ENCODE results near the gene ACVRL1. TPM values are rescaled to one million over a fixed set of nuclear protein-coding genes. Genes with fewer than 3 reads are reported as not detected.

Gene ACVRL1
- total and polyA plus RNA-seq, 9 of the 15 experiments (the other 6 are each of a cell fraction or from before 2014, with no cell fraction given) = 0.07 to 1.4 (median 0.30) TPM

DNA sequence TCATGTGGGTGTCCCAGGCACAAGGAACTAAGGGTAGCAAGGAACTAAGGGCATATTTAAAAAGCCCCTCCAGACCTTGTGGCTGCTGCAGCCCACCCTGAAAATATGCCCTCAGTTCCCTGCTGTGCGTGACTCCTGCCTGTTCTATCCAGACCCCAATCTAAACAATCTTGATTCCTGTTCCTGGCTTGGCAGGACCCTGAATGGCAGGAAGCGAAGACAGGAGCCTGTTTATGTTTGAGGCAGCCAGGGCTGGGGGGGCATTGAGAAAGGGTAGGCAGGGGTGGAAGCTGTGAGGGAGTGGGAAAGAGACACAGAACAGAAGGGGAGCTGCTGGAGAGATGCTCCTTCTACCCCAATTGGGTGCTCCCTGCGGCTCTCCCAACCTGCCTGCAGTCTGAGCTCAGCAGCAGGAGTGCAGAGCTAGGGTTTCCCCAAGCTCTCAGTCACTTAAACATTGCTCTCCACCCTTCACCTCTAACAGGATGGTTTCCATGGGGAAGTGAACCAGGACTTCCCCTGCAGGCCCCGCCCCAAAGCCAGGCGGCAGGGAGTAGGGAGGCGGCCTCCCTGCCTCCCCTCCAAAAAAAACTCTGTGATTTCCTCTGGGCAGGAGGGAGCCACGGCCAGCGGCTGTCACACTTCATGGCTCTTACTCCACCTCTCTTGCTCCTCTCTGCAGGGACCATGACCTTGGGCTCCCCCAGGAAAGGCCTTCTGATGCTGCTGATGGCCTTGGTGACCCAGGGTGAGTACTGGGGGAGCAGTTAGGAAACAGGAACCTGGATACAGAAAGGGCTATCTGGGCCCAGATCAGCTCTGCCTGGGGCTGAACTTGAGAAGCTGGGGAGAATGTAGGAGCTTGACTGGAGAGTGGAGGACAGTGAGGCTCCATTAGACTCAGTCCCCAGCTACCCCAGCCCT lies 4.7 kb downstream of the ACVRL1 start (continued):
- peak; percentile 43 for TF ChIP-seq CXXC5 (CRISPR knock-in tag; IDR thresholded peaks at IDR 0.05)
- TF ChIP-seq, protein P1, sequence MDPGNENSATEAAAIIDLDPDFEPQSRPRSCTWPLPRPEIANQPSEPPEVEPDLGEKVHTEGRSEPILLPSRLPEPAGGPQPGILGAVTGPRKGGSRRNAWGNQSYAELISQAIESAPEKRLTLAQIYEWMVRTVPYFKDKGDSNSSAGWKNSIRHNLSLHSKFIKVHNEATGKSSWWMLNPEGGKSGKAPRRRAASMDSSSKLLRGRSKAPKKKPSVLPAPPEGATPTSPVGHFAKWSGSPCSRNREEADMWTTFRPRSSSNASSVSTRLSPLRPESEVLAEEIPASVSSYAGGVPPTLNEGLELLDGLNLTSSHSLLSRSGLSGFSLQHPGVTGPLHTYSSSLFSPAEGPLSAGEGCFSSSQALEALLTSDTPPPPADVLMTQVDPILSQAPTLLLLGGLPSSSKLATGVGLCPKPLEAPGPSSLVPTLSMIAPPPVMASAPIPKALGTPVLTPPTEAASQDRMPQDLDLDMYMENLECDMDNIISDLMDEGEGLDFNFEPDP (CRISPR knock-in tag; IDR thresholded peaks at IDR 0.05) = no peak
- TF ChIP-seq RB1 (IDR thresholded peaks at IDR 0.05; ENCODE audit: low read depth) = peak; percentile 21; the same call in 1 of the 2 replicates
- TF ChIP-seq SAP30 (IDR thresholded peaks at IDR 0.05; ENCODE audit: borderline replicate concordance, insufficient read depth, low read depth, low read length, poor library complexity, severe bottlenecking) = no peak
- no peak for TF ChIP-seq ZNF384 (IDR thresholded peaks at IDR 0.05; ENCODE audit: low read depth, low read length)
- TF ChIP-seq ESRRA (IDR thresholded peaks at IDR 0.05; ENCODE audit: borderline replicate concordance, low read depth) = peak; percentile 94
- TF ChIP-seq HDGF (IDR thresholded peaks at IDR 0.05) = no peak
- no peak for TF ChIP-seq MAFF (IDR thresholded peaks at IDR 0.05; ENCODE audit: low read length)
- no peak for TF ChIP-seq MED1 (CRISPR knock-in tag; IDR thresholded peaks at IDR 0.05; ENCODE audit: borderline replicate concordance)
- TF ChIP-seq CHCHD3 (CRISPR knock-in tag; IDR thresholded peaks at IDR 0.05) = no peak
- no peak for TF ChIP-seq ILK (tag; IDR thresholded peaks at IDR 0.05; ENCODE audit: borderline replicate concordance, low read depth)
- TF ChIP-seq GABPA (tag; conservative IDR thresholded peaks at IDR 0.05; ENCODE audit: low read depth) = peak; percentile 46
- TF ChIP-seq, protein P2, sequence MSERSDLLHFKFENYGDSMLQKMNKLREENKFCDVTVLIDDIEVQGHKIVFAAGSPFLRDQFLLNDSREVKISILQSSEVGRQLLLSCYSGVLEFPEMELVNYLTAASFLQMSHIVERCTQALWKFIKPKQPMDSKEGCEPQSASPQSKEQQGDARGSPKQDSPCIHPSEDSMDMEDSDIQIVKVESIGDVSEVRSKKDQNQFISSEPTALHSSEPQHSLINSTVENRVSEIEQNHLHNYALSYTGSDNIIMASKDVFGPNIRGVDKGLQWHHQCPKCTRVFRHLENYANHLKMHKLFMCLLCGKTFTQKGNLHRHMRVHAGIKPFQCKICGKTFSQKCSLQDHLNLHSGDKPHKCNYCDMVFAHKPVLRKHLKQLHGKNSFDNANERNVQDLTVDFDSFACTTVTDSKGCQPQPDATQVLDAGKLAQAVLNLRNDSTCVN (CRISPR knock-in tag; IDR thresholded peaks at IDR 0.05) = no peak
- no peak for TF ChIP-seq ZSCAN32 (CRISPR knock-in tag; IDR thresholded peaks at IDR 0.05)
- TF ChIP-seq PHF8 (IDR thresholded peaks at IDR 0.05; ENCODE audit: borderline replicate concordance, low read length) = peak; percentile 29; the same call in 1 of the 2 replicates
- TF ChIP-seq HLTF (IDR thresholded peaks at IDR 0.05) = no peak
- no peak for TF ChIP-seq KLF1 (tag; IDR thresholded peaks at IDR 0.05)
- no peak for TF ChIP-seq SMARCA5 (IDR thresholded peaks at IDR 0.05)
- no peak for TF ChIP-seq MBD2 (IDR thresholded peaks at IDR 0.05; ENCODE audit: borderline replicate concordance, low read depth)
- TF ChIP-seq NRF1 (conservative IDR thresholded peaks at IDR 0.05 in 1 of 2, IDR thresholded peaks at IDR 0.05 in 1 of 2) = peak in 1 of 2 experiments; percentile 29; a peak in 3 of 4 replicates
- TF ChIP-seq, protein P3, sequence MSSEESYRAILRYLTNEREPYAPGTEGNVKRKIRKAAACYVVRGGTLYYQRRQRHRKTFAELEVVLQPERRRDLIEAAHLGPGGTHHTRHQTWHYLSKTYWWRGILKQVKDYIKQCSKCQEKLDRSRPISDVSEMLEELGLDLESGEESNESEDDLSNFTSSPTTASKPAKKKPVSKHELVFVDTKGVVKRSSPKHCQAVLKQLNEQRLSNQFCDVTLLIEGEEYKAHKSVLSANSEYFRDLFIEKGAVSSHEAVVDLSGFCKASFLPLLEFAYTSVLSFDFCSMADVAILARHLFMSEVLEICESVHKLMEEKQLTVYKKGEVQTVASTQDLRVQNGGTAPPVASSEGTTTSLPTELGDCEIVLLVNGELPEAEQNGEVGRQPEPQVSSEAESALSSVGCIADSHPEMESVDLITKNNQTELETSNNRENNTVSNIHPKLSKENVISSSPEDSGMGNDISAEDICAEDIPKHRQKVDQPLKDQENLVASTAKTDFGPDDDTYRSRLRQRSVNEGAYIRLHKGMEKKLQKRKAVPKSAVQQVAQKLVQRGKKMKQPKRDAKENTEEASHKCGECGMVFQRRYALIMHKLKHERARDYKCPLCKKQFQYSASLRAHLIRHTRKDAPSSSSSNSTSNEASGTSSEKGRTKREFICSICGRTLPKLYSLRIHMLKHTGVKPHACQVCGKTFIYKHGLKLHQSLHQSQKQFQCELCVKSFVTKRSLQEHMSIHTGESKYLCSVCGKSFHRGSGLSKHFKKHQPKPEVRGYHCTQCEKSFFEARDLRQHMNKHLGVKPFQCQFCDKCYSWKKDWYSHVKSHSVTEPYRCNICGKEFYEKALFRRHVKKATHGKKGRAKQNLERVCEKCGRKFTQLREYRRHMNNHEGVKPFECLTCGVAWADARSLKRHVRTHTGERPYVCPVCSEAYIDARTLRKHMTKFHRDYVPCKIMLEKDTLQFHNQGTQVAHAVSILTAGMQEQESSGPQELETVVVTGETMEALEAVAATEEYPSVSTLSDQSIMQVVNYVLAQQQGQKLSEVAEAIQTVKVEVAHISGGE (CRISPR knock-in tag; IDR thresholded peaks at IDR 0.05) = 0 out of 6 replicates have a peak, but pooled peaks of 1 of the 3 experiments have one; percentile 33
- no peak for TF ChIP-seq ZNF699 (CRISPR knock-in tag; IDR thresholded peaks at IDR 0.05; ENCODE audit: insufficient replicate concordance)
